Keratinocyte (primary cell): Measurements from ENCODE around the gene PCGF1.

Source experiments
- CTCF ChIP-seq, 3 experiments: IDR thresholded peaks in 1 of 3; conservative IDR thresholded peaks in 1 of 3; optimal IDR thresholded peaks in 1 of 3; 2 replicates in 2 of 3; 3 replicates in 1 of 3; pipeline versions ENCODE3 to v1.5.1; 2011; ENCODE audit warnings: low read length in 3 of 3, mild to moderate bottlenecking in 3 of 3, moderate library complexity in 2 of 3, control low read depth in 1 of 3, inconsistent platforms in 1 of 3; ENCODE audit not compliant: insufficient read depth in 2 of 3; ENCODE audit errors: extremely low read depth in 1 of 3
- EZH2 ChIP-seq: IDR thresholded peaks from one replicate; pipeline ENCODE4 v1.6.1; 2012; ENCODE audit warnings: inconsistent platforms, mild to moderate bottlenecking, low read length, moderate library complexity

- TF ChIP-seq CTCF (optimal IDR thresholded peaks at IDR 0.05 in 1 of 3, IDR thresholded peaks at IDR 0.05 in 1 of 3, conservative IDR thresholded peaks at IDR 0.05 in 1 of 3; ENCODE audit: extremely low read depth in 1 of 3, insufficient read depth in 2 of 3, low read length in 3 of 3) (no peak), EZH2 (no peak)
Observed at GRCh38 chr2:74524005-74524404, 16.5 kb upstream of the PCGF1 start.
